Measurements from ENCODE around the gene OPRL1.

GRCh38 chr20:64084685-64085152 is 4.8 kb downstream of the OPRL1 start:
- TF ChIP-seq CTCF (IDR thresholded peaks at IDR 0.05; ENCODE audit: insufficient read depth, low read length, poor library complexity, severe bottlenecking), result no peak
- no peak for TF ChIP-seq EZH2phosphoT487 (conservative IDR thresholded peaks at IDR 0.05; ENCODE audit: low read length)
